Endothelial cell of umbilical vein (primary cell): ENCODE measurements around the gene MINAR1. TPM values are rescaled to one million over a fixed set of nuclear protein-coding genes. Genes with fewer than 3 reads are reported as not detected.

Source experiments
- BruUV-seq: library from RNA; stranded (reverse); fragments of 400-500 nt; replicated peaks from 2 replicates; lab custom pipeline; 2021; lab: Mats Ljungman, UMichigan
- CTCF ChIA-PET: fragments of 300-600, 350-600 bp; sonication (Branson Sonifier 250); formaldehyde crosslinking; loops from one replicate; lab custom pipeline; 2021; ENCODE audit warnings: antibody characterized with exemption, inconsistent platforms; lab: Charles Lee
- POLR2A ChIA-PET: fragments of 300-600, 350-600 bp; sonication (Branson Sonifier 250); formaldehyde crosslinking; loops from one replicate; lab custom pipeline; 2021; ENCODE audit warnings: antibody characterized with exemption, inconsistent platforms; lab: Charles Lee
- DNase-seq: peaks from one replicate; pipeline ENCODE4 v3.0.0-alpha.2; 2011; ENCODE audit warnings: low read depth, low spot score
- FAIRE-seq: peaks from 2 replicates; lab custom pipeline; 2011; peaks lifted over from hg19 to GRCh38; lab: Jason Lieb, UNC
- H2AFZ ChIP-seq: 2 replicates; pipeline ENCODE4 v1.6.0; 2012; ENCODE audit warnings: low read depth, low read length, control low read depth, inconsistent platforms
- H3K27ac ChIP-seq: 2 replicates; pipeline ENCODE4 v1.5.1; 2011; ENCODE audit warnings: low read depth, mild to moderate bottlenecking, control low read depth, low read length, moderate library complexity; ENCODE audit not compliant: insufficient read depth
- H3K27me3 ChIP-seq, 2 experiments: 2 replicates each; pipeline versions ENCODE4 v1.6.0 to v1.6.1; 2011; ENCODE audit warnings: low read length in 2 of 2, mixed read lengths in 1 of 2; ENCODE audit not compliant: control insufficient read depth in 2 of 2, insufficient read depth in 2 of 2
- H3K36me3 ChIP-seq, 2 experiments: 2 replicates in 1 of 2; 3 replicates in 1 of 2; pipeline ENCODE4 v1.5.1; 2011; ENCODE audit warnings: low read length in 2 of 2, mild to moderate bottlenecking in 1 of 2, moderate library complexity in 1 of 2; ENCODE audit not compliant: control insufficient read depth in 2 of 2, insufficient read depth in 2 of 2; ENCODE audit errors: extremely low read depth in 1 of 2
- H3K4me1 ChIP-seq: 3 replicates; pipeline ENCODE4 v1.5.1; 2011; ENCODE audit warnings: mild to moderate bottlenecking, low read length; ENCODE audit not compliant: control insufficient read depth, insufficient read depth; ENCODE audit errors: extremely low read depth
- H3K4me2 ChIP-seq: 2 replicates; pipeline ENCODE4 v1.6.1; 2011; ENCODE audit warnings: low read length, control low read depth, mixed read lengths; ENCODE audit not compliant: insufficient read depth
- H3K4me3 ChIP-seq, 3 experiments: fragments of 200-600 bp in 1 of 3; sonication (generic), shearing (Covaris generic) in 1 of 3; replicated peaks in 1 of 3; 2 replicates each; pipeline ENCODE4 v1.5.1; 2011 to 2016; ENCODE audit warnings: control low read depth in 3 of 3, low read length in 3 of 3, mild to moderate bottlenecking in 2 of 3, inconsistent platforms in 1 of 3, low read depth in 1 of 3, moderate library complexity in 1 of 3; ENCODE audit not compliant: insufficient read depth in 1 of 3
- H3K79me2 ChIP-seq: 2 replicates; pipeline ENCODE4 v1.6.0; 2012; ENCODE audit warnings: low read length, inconsistent platforms; ENCODE audit not compliant: control insufficient read depth, insufficient read depth
- H3K9ac ChIP-seq: replicated peaks from 2 replicates; pipeline ENCODE3; 2011; ENCODE audit warnings: low read length, control low read depth; ENCODE audit not compliant: insufficient read depth; ENCODE audit errors: extremely low read depth
- H3K9me1 ChIP-seq: replicated peaks from 3 replicates; pipeline ENCODE4 v1.6.0; 2011; ENCODE audit warnings: mild to moderate bottlenecking, low read length; ENCODE audit not compliant: control insufficient read depth, insufficient read depth; ENCODE audit errors: extremely low read depth
- H3K9me3 ChIP-seq: replicated peaks from 2 replicates; pipeline ENCODE4 v1.5.1; 2012; ENCODE audit warnings: low read length, inconsistent platforms; ENCODE audit not compliant: control insufficient read depth, insufficient read depth
- H4K20me1 ChIP-seq: replicated peaks from 2 replicates; pipeline ENCODE3; 2011; ENCODE audit warnings: mild to moderate bottlenecking, low read length; ENCODE audit not compliant: control insufficient read depth, insufficient read depth; ENCODE audit errors: extremely low read depth
- CTCF ChIP-seq, 2 donors: IDR thresholded peaks; 1 replicate in 1 of 2; 2 replicates in 1 of 2; pipeline ENCODE4 v1.5.1; 2011; ENCODE audit warnings: low read length in 2 of 2, mild to moderate bottlenecking in 2 of 2, moderate library complexity in 2 of 2, control low read depth in 1 of 2, inconsistent platforms in 1 of 2, low read depth in 1 of 2; ENCODE audit not compliant: insufficient read depth in 1 of 2; ENCODE audit errors: extremely low read depth in 1 of 2
- EZH2 ChIP-seq: IDR thresholded peaks from 2 replicates; pipeline ENCODE4 v1.6.1; 2012; ENCODE audit warnings: borderline replicate concordance, low read depth, mild to moderate bottlenecking, moderate library complexity, low read length, inconsistent platforms; ENCODE audit not compliant: severe bottlenecking
- FOS ChIP-seq: IDR thresholded peaks from 2 replicates; pipeline ENCODE4 v1.6.1; 2011; ENCODE audit warnings: mild to moderate bottlenecking, low read length, moderate library complexity, borderline replicate concordance; ENCODE audit not compliant: insufficient read depth
- GATA2 ChIP-seq: IDR thresholded peaks from 2 replicates; pipeline ENCODE4 v1.7.0; 2011; ENCODE audit warnings: low read depth, mild to moderate bottlenecking, moderate library complexity, mixed read lengths, low read length; ENCODE audit not compliant: insufficient read length, insufficient read depth
- JUN ChIP-seq: IDR thresholded peaks from 2 replicates; pipeline ENCODE4 v1.6.1; 2011; ENCODE audit warnings: borderline replicate concordance, low read depth; ENCODE audit not compliant: insufficient read length, insufficient read depth
- MAX ChIP-seq: IDR thresholded peaks from 2 replicates; pipeline ENCODE4 v1.6.1; 2011; ENCODE audit not compliant: insufficient read depth, insufficient read length
- MYC ChIP-seq: IDR thresholded peaks from one replicate; pipeline ENCODE4 v1.6.1; 2011; ENCODE audit warnings: mild to moderate bottlenecking, low read depth, low read length
- POLR2A ChIP-seq: IDR thresholded peaks from 2 replicates; pipeline ENCODE4 v1.6.1; 2012; ENCODE audit warnings: low read depth, mild to moderate bottlenecking, control low read depth, low read length
- POLR2AphosphoS5 ChIP-seq: IDR thresholded peaks from 2 replicates; pipeline ENCODE4 v1.6.1; 2012; ENCODE audit warnings: low read depth, mild to moderate bottlenecking, control low read depth, low read length, moderate library complexity; ENCODE audit not compliant: insufficient read depth
- dilution Hi-C: fragments of 300-500 bp; cut with MboI; formaldehyde crosslinking; loops from one replicate; pipeline ENCODE4 v1.15.0; 2019; ENCODE audit warnings: low sequenced_read_pairs; ENCODE audit not compliant: extremely low pct_ligation_motif_present
- intact Hi-C: fragments of 100-400 bp; cut with micrococcal nuclease; formaldehyde crosslinking; loops from one replicate; pipeline ENCODE4 v1.10.0; 2022
- polyA plus RNA-seq, 4 experiments: library from polyadenylated mRNA; depleted of rRNA in 3 of 4; stranded (reverse) in 3 of 4; unstranded in 1 of 4; fragments of >200 nt; gene quantifications; 2 replicates each; pipeline versions ENCODE4 v1.2.1 to v1.2.3, GENCODE V29; 2011 to 2012; ENCODE audit warnings: missing spikeins in 1 of 4
- total RNA-seq: library from RNA; stranded (reverse); gene quantifications from 2 replicates; pipeline ENCODE4 v1.2.3, GENCODE V29; 2021

MINAR1 gene
- total and polyA plus RNA-seq, 2 donors (not counting 3 experiments of a cell fraction or from before 2014, with no cell fraction given), result 0.33 to 0.93 TPM

GRCh38 chr15:79403501-79403900 lies 28.6 kb upstream of the MINAR1 start:
- intact Hi-C loops, result no loop called here
- no peaks in the 10 kb centered on the region for H4K20me1 ChIP-seq
- no peaks in the 10 kb centered on the region for H3K9me3 ChIP-seq
- FAIRE-seq, result no peak
- H3K79me2 ChIP-seq, result no peaks in the 10 kb centered on the region
- no peak overlapping the region for H3K9ac ChIP-seq
- dilution Hi-C loops, result no loop called here
- H3K36me3 ChIP-seq, result no peaks in the 10 kb centered on the region
- no peak overlapping the region for H2AFZ ChIP-seq
- H3K4me2 ChIP-seq, result no peak overlapping the region
- no peak overlapping the region for H3K27ac ChIP-seq
- no peak overlapping the region for H3K4me3 ChIP-seq
- no peaks in the 10 kb centered on the region for H3K9me1 ChIP-seq
- no TSS peak for BruUV-seq
- no peaks in the 10 kb centered on the region for H3K27me3 ChIP-seq
- no peak for DNase-seq
- POLR2A ChIA-PET, result no interaction called here
- H3K4me1 ChIP-seq, result no peaks in the 10 kb centered on the region
- no peak for TF ChIP-seq MAX
- CTCF ChIA-PET, result no interaction called here

GRCh38 chr15:79406210-79406609 lies 25.9 kb upstream of the MINAR1 start:
- H3K36me3 ChIP-seq, result no peaks in the 10 kb centered on the region
- intact Hi-C loops (no loop called here), dilution Hi-C loops (no loop called here)
- H3K4me1 ChIP-seq, result no peaks in the 10 kb centered on the region
- POLR2A ChIA-PET, result no interaction called here
- H3K9me3 ChIP-seq, result no peaks in the 10 kb centered on the region
- H3K27ac ChIP-seq, result no peak overlapping the region
- no TSS peak for BruUV-seq
- no peaks in the 10 kb centered on the region for H3K9me1 ChIP-seq
- H3K4me3 ChIP-seq, result no peak overlapping the region
- CTCF ChIA-PET, result no interaction called here
- no peak for FAIRE-seq
- no peak for TF ChIP-seq JUN
- TF ChIP-seq MAX, result no peak
- TF ChIP-seq POLR2A, result no peak
- no peak for TF ChIP-seq POLR2AphosphoS5
- TF ChIP-seq CTCF (IDR thresholded peaks at IDR 0.05; ENCODE audit: extremely low read depth in 1 of 2, insufficient read depth in 1 of 2, low read depth in 1 of 2, low read length in 2 of 2), result no peak
- TF ChIP-seq GATA2, result no peak
- no peak for TF ChIP-seq MYC
- TF ChIP-seq FOS, result no peak
- TF ChIP-seq EZH2, result no peak
- no peaks in the 10 kb centered on the region for H3K79me2 ChIP-seq
- H4K20me1 ChIP-seq, result no peaks in the 10 kb centered on the region
- H3K9ac ChIP-seq, result no peak overlapping the region
- no peak overlapping the region for H3K4me2 ChIP-seq
- H3K27me3 ChIP-seq, result no peaks in the 10 kb centered on the region
- DNase-seq, result no peak
- no peak overlapping the region for H2AFZ ChIP-seq
